CD14-positive monocyte (primary cell): Measurements from ENCODE around the gene HSPA4L. TPM values are rescaled to one million over a fixed set of nuclear protein-coding genes. Genes with fewer than 3 reads are reported as not detected.
A peak's percentile ranks its signal among the peaks of the same experiment; 100 is the strongest.

Source experiments
- DNase-seq, 3 donors: peaks; one replicate each; pipeline ENCODE4 v3.0.0-alpha.2; 2011 to 2022
- H2AFZ ChIP-seq: 2 replicates; pipeline ENCODE4 v1.6.0; 2012; ENCODE audit warnings: mild to moderate bottlenecking, low read depth, low read length, inconsistent platforms; ENCODE audit not compliant: insufficient read depth, poor library complexity, severe bottlenecking
- H3K27ac ChIP-seq, 2 donors: 1 replicate in 1 of 2; 2 replicates in 1 of 2; pipeline ENCODE4 v1.5.1; 2012 to 2013; ENCODE audit warnings: low read length in 2 of 2, control low read depth in 1 of 2, inconsistent platforms in 1 of 2, low read depth in 1 of 2, mild to moderate bottlenecking in 1 of 2
- H3K27me3 ChIP-seq, 2 donors: one replicate each; pipeline versions ENCODE4 v1.6.0 to v1.6.1; 2011 to 2013; ENCODE audit warnings: low read length in 2 of 2; ENCODE audit not compliant: control insufficient read depth in 2 of 2, insufficient read depth in 2 of 2
- H3K36me3 ChIP-seq, 2 donors: replicated peaks in 1 of 2; 1 replicate in 1 of 2; 2 replicates in 1 of 2; pipeline versions ENCODE4 v1.5.1 to v1.6.1; 2012 to 2013; ENCODE audit warnings: low read length in 2 of 2, control low read depth in 1 of 2, inconsistent platforms in 1 of 2, mild to moderate bottlenecking in 1 of 2; ENCODE audit not compliant: insufficient read depth in 2 of 2, control insufficient read depth in 1 of 2
- H3K4me1 ChIP-seq, 2 donors: 1 replicate in 1 of 2; 2 replicates in 1 of 2; pipeline versions ENCODE4 v1.5.1 to v1.6.1; 2012 to 2013; ENCODE audit warnings: low read length in 2 of 2, control low read depth in 1 of 2, inconsistent platforms in 1 of 2, mild to moderate bottlenecking in 1 of 2, moderate library complexity in 1 of 2; ENCODE audit not compliant: insufficient read depth in 2 of 2, control insufficient read depth in 1 of 2
- H3K4me2 ChIP-seq: replicated peaks from 2 replicates; pipeline ENCODE3; 2012; ENCODE audit warnings: low read length, moderate library complexity, mild to moderate bottlenecking; ENCODE audit not compliant: poor library complexity, severe bottlenecking; ENCODE audit errors: extremely low read depth
- H3K4me3 ChIP-seq, 3 experiments: fragments of 200-600 bp in 1 of 3; sonication (generic) in 1 of 3; replicated peaks in 1 of 3; 1 replicate in 2 of 3; 2 replicates in 1 of 3; pipeline ENCODE4 v1.5.1; 2011 to 2013; ENCODE audit warnings: low read length in 3 of 3, mild to moderate bottlenecking in 3 of 3, control low read depth in 2 of 3, low read depth in 2 of 3, inconsistent platforms in 1 of 3, moderate library complexity in 1 of 3
- H3K79me2 ChIP-seq: 2 replicates; pipeline ENCODE4 v1.6.0; 2012; ENCODE audit warnings: mild to moderate bottlenecking, control low read depth, inconsistent platforms, low read length, moderate library complexity; ENCODE audit not compliant: insufficient read depth
- H3K9ac ChIP-seq: 2 replicates; pipeline ENCODE4 v1.6.0; 2017; ENCODE audit warnings: low read length, mild to moderate bottlenecking; ENCODE audit not compliant: insufficient read depth, poor library complexity, severe bottlenecking
- H3K9me3 ChIP-seq, 2 donors: replicated peaks in 1 of 2; 1 replicate in 1 of 2; 2 replicates in 1 of 2; pipeline versions ENCODE4 v1.5.1 to v1.6.1; 2012 to 2013; ENCODE audit warnings: low read length in 2 of 2, control low read depth in 1 of 2; ENCODE audit not compliant: control insufficient read depth in 1 of 2, insufficient read depth in 1 of 2
- H4K20me1 ChIP-seq: 2 replicates; pipeline ENCODE4 v1.6.0; 2012; ENCODE audit warnings: mild to moderate bottlenecking, low read length, control low read depth, moderate library complexity; ENCODE audit not compliant: insufficient read depth
- H3K27ac Mint-ChIP-seq, 7 donors: one replicate each; pipeline ENCODE4 v1.8.0; 2020; ENCODE audit warnings: mild to moderate bottlenecking in 7 of 7, mixed read lengths in 7 of 7, moderate library complexity in 6 of 7, inconsistent platforms in 2 of 7
- H3K27me3 Mint-ChIP-seq, 3 donors: one replicate each; pipeline ENCODE4 v1.8.0; 2021 to 2022; ENCODE audit warnings: low read depth in 3 of 3, mild to moderate bottlenecking in 3 of 3, mixed read lengths in 3 of 3, moderate library complexity in 3 of 3, inconsistent platforms in 1 of 3
- H3K36me3 Mint-ChIP-seq, 2 donors: one replicate each; pipeline ENCODE4 v1.8.0; 2020; ENCODE audit warnings: mixed read lengths in 2 of 2, inconsistent platforms in 1 of 2, mild to moderate bottlenecking in 1 of 2
- H3K4me1 Mint-ChIP-seq: one replicate; pipeline ENCODE4 v1.8.0; 2020; ENCODE audit warnings: mild to moderate bottlenecking, mixed read lengths
- H3K4me3 Mint-ChIP-seq, 2 donors: one replicate each; pipeline ENCODE4 v1.8.0; 2020; ENCODE audit warnings: mild to moderate bottlenecking in 2 of 2, mixed read lengths in 2 of 2, moderate library complexity in 1 of 2
- H3K9me3 Mint-ChIP-seq, 7 donors: one replicate each; pipeline ENCODE4 v1.8.0; 2020 to 2022; ENCODE audit warnings: mixed read lengths in 7 of 7, mild to moderate bottlenecking in 6 of 7, moderate library complexity in 6 of 7, inconsistent platforms in 2 of 7
- WGBS: methylation state at CpG from one replicate; pipeline ENCODE4 v1.1.5; 2013; ENCODE audit warnings: missing lambda C conversion rate; ENCODE audit not compliant: insufficient coverage; 5-methylcytosine and 5-hydroxymethylcytosine counted together
- intact Hi-C, 2 donors: fragments of 100-400 bp; cut with micrococcal nuclease; formaldehyde crosslinking; loops; one replicate each; pipeline versions ENCODE4 v1.15.0 to v1.15.1; 2023
- polyA plus RNA-seq, 3 donors: library from polyadenylated mRNA; depleted of rRNA in 1 of 3; unstranded in 2 of 3; stranded (reverse) in 1 of 3; fragments of 300-500 nt in 2 of 3; fragments of >200 nt in 1 of 3; fragmentation: Illumina TruSeq in 2 of 3; gene quantifications; 1 replicate in 2 of 3; 2 replicates in 1 of 3; pipeline ENCODE4 v1.2.3, GENCODE V29; 2012 to 2021
- TF ChIP-seq, protein P1 (sequence below): fragments of 200-600 bp; IDR thresholded peaks from one replicate; pipeline ENCODE4 v1.8.0; 2022; ENCODE audit warnings: antibody characterized with exemption, mild to moderate bottlenecking

Gene HSPA4L
- polyA plus RNA-seq, 3 donors = 0.04 TPM; not detected in 2

- no peak overlapping the region for H2AFZ ChIP-seq
- H3K36me3 Mint-ChIP-seq = peaks cover 8 to 12% of the 10 kb centered on the region in 2 donors
- no peaks in the 10 kb centered on the region for H3K36me3 ChIP-seq
- H3K27me3 Mint-ChIP-seq = peaks cover 0 to 2% (median 0%) of the 10 kb centered on the region in 3 donors
- H3K79me2 ChIP-seq = no peaks in the 10 kb centered on the region
- no peak overlapping the region for H3K4me2 ChIP-seq
- H3K4me1 ChIP-seq = no peaks in the 10 kb centered on the region
- 100% methylated on average over 2 of the region's 5 CpGs for WGBS
- H3K27ac ChIP-seq = no peak overlapping the region
- H3K9ac ChIP-seq = no peak overlapping the region
- no peak for DNase-seq
- no peak overlapping the region for H3K4me3 Mint-ChIP-seq
- H3K4me3 ChIP-seq = no peak overlapping the region
- no peaks in the 10 kb centered on the region for H4K20me1 ChIP-seq
- peaks cover 15 to 19% of the 10 kb centered on the region in 2 donors for H3K9me3 ChIP-seq
- TF ChIP-seq, protein P1, sequence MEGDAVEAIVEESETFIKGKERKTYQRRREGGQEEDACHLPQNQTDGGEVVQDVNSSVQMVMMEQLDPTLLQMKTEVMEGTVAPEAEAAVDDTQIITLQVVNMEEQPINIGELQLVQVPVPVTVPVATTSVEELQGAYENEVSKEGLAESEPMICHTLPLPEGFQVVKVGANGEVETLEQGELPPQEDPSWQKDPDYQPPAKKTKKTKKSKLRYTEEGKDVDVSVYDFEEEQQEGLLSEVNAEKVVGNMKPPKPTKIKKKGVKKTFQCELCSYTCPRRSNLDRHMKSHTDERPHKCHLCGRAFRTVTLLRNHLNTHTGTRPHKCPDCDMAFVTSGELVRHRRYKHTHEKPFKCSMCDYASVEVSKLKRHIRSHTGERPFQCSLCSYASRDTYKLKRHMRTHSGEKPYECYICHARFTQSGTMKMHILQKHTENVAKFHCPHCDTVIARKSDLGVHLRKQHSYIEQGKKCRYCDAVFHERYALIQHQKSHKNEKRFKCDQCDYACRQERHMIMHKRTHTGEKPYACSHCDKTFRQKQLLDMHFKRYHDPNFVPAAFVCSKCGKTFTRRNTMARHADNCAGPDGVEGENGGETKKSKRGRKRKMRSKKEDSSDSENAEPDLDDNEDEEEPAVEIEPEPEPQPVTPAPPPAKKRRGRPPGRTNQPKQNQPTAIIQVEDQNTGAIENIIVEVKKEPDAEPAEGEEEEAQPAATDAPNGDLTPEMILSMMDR = no peak
- no peaks in the 10 kb centered on the region for H3K4me1 Mint-ChIP-seq
- no peaks in the 10 kb centered on the region for H3K27me3 ChIP-seq
- H3K27ac Mint-ChIP-seq = peak overlapping the region in 1 of 7 donors; percentile 46
- intact Hi-C loops = no loop called here
- peaks cover 8 to 39% (median 31%) of the 10 kb centered on the region in 7 donors for H3K9me3 Mint-ChIP-seq
These were observed 62.5 kb downstream of the HSPA4L start for GRCh38 chr4:127844601-127845116.

DNA sequence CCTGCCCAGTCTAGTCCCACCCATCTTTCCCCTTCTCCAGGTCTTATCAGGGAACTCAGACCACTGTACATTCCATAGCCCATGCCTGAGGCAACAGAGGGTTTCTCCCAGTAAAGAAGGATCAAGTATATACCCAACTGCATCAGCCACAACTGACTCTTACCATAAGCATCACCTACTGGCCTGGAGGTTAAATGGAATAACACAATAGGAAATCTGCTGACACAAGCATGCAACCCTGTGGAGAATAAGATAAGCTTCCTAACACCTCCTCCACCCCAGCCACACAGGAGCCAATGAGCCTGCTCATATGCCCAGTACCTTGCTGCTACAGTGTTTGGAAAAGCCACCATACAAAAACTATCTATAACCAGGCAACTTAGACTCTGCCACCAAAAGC, 63.9 kb downstream of the HSPA4L start:
- no peaks in the 10 kb centered on the region for H3K27me3 ChIP-seq
- no peak overlapping the region for H3K4me3 ChIP-seq
- H3K4me2 ChIP-seq = no peak overlapping the region
- Mint-ChIP-seq H3K4me1 (no peaks in the 10 kb centered on the region), H3K27me3 (peaks cover 0 to 2% (median 0%) of the 10 kb centered on the region in 3 donors), H3K36me3 (peaks cover 8 to 20% of the 10 kb centered on the region in 2 donors), H3K4me3 (no peak overlapping the region), H3K27ac (no peak overlapping the region), H3K9me3 (peaks cover 15 to 50% (median 43%) of the 10 kb centered on the region in 7 donors)
- TF ChIP-seq, protein P1 = no peak
- no peak overlapping the region for H2AFZ ChIP-seq
- no peak for DNase-seq
- no peaks in the 10 kb centered on the region for H4K20me1 ChIP-seq
- intact Hi-C loops = no loop called here
- peaks cover 16 to 32% of the 10 kb centered on the region in 2 donors for H3K9me3 ChIP-seq
- H3K4me1 ChIP-seq = no peaks in the 10 kb centered on the region
- no peaks in the 10 kb centered on the region for H3K36me3 ChIP-seq
- H3K79me2 ChIP-seq = no peaks in the 10 kb centered on the region
- no peak overlapping the region for H3K9ac ChIP-seq
- H3K27ac ChIP-seq = no peak overlapping the region
